ENCODE results near the gene DPEP2.

DNA sequence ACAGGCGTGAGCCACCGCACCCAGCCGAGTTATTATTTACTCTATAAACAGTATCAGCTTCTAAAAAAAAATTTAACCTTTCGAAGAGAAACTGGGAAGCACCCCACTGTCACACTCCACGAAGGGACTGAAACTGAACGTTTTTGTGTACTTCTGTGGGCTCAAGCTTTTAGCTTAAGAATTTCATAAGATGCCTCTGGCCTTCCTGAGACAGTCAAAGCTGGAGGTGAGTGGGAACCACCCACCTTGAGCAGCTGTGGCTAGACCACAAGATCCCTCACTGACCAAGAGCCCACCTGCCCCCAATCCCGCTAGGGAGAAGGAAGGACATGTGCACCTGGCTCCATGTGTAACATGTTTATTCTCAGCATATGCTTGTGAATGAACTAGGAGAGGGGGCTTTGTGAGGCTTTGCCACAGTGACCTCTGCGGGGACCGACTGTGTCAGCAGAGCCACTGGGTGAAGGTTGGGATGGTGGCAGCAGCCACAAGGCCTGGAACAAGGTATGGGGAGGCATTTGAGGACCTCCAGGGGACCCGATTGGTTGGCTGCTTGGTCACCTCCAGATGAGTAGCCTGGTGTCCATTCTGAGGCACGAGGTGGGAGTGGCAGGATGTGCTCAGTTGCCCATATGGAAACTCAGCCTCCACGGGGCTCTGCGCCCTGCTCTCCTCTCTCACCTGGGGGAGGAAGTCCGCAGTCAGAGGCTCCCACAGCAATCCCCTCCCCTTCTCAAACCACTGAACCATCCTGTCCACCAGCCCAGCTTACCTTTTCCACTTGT, 23.8 kb downstream of the DPEP2 start:
- TF ChIP-seq, protein P1, sequence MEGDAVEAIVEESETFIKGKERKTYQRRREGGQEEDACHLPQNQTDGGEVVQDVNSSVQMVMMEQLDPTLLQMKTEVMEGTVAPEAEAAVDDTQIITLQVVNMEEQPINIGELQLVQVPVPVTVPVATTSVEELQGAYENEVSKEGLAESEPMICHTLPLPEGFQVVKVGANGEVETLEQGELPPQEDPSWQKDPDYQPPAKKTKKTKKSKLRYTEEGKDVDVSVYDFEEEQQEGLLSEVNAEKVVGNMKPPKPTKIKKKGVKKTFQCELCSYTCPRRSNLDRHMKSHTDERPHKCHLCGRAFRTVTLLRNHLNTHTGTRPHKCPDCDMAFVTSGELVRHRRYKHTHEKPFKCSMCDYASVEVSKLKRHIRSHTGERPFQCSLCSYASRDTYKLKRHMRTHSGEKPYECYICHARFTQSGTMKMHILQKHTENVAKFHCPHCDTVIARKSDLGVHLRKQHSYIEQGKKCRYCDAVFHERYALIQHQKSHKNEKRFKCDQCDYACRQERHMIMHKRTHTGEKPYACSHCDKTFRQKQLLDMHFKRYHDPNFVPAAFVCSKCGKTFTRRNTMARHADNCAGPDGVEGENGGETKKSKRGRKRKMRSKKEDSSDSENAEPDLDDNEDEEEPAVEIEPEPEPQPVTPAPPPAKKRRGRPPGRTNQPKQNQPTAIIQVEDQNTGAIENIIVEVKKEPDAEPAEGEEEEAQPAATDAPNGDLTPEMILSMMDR (IDR thresholded peaks at IDR 0.05; ENCODE audit: low read depth, low read length, poor library complexity, severe bottlenecking) = no peak
- TF ChIP-seq EZH2phosphoT487 (IDR thresholded peaks at IDR 0.05; ENCODE audit: borderline replicate concordance, low read length) = no peak

Measured in DOHH2 (cell line).